Measurements from ENCODE around the gene TBC1D5.
A peak's percentile ranks its signal among the peaks of the same experiment; 100 is the strongest.

DNA sequence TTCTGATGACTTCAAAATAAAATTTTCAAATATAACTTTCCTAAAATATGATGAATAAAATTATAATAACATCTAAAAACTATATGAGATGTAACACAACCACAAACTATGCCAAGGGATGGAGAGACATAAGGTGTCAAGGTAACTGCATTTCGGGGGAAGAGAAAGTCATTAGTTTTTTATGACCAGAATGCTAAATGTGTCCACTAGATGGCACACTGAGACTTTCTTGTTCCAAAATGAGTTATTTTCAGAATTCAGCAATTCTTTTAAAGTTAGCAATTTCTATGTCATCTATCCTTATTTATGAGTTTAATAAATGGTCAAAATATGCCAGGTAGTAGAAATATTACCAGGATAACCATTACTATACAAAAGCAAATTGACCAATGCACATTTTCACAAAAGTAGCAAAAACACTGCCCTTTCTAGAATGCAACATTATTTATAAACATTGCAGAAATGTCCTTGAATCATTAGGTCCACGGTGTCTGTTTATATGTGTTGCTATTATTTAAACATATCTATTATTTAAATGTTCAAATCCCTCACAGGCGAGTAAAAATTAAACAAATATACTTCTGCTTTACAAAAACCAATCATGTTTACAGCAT is 483.5 kb downstream of the TBC1D5 start:
- TF ChIP-seq, protein P1, sequence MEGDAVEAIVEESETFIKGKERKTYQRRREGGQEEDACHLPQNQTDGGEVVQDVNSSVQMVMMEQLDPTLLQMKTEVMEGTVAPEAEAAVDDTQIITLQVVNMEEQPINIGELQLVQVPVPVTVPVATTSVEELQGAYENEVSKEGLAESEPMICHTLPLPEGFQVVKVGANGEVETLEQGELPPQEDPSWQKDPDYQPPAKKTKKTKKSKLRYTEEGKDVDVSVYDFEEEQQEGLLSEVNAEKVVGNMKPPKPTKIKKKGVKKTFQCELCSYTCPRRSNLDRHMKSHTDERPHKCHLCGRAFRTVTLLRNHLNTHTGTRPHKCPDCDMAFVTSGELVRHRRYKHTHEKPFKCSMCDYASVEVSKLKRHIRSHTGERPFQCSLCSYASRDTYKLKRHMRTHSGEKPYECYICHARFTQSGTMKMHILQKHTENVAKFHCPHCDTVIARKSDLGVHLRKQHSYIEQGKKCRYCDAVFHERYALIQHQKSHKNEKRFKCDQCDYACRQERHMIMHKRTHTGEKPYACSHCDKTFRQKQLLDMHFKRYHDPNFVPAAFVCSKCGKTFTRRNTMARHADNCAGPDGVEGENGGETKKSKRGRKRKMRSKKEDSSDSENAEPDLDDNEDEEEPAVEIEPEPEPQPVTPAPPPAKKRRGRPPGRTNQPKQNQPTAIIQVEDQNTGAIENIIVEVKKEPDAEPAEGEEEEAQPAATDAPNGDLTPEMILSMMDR (IDR thresholded peaks at IDR 0.05) = peak; percentile 32 to 75 (median 68)
- no peak for TF ChIP-seq POLR2A (IDR thresholded peaks at IDR 0.05)
